ENCODE measurements around the gene HECTD3. TPM values are rescaled to one million over a fixed set of nuclear protein-coding genes. Genes with fewer than 3 reads are reported as not detected.

The HECTD3 gene
- total and polyA plus RNA-seq, 2 of the 4 experiments (the other 2 are of a cell fraction), result 12.2 to 39.5 TPM

DNA sequence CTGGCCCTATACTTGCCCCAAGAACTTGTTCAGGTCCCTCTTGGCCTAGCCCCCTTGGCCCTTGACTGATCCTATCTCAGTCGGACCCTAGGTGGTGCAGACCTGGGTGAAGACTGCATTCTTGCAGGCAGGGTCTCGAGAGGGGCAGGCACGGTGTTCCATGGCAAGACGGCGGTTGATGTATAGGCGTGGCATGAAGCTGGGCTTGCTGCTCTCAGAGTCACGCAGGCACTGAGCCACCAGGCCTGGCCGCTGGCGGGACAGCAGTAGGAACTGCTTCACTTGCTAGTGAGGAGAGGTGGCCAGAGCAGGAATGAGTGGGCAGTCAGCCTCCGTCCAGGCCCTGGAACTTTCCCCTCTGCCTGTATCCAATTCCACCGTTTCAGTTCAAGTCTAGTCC is 3.8 kb downstream of the HECTD3 start:
- Histone ChIP-seq H3K4me3 (ENCODE audit: insufficient read depth, low read depth, low read length) (no peak overlapping the region), H3K4me1 (ENCODE audit: control insufficient read depth, insufficient read depth, low read length) (peaks cover 7% of the 10 kb centered on the region), H4K91ac (ENCODE audit: insufficient read depth, low read depth, low read length) (no peak overlapping the region), H4K5ac (ENCODE audit: low read depth, low read length) (no peak overlapping the region), H2BK5ac (ENCODE audit: low read depth, low read length, poor library complexity, severe bottlenecking) (no peak overlapping the region), H4K20me1 (ENCODE audit: insufficient read depth, low read length) (peaks cover 6% of the 10 kb centered on the region; the same call in 1 of the 2 replicates), H3K27me3 (ENCODE audit: control insufficient read depth, insufficient read depth, low read length) (no peaks in the 10 kb centered on the region), H3K18ac (ENCODE audit: low read depth, low read length) (no peak overlapping the region), H3K27ac (ENCODE audit: insufficient read depth, low read length) (no peak overlapping the region), H4K8ac (ENCODE audit: low read depth in 2 of 2, low read length in 2 of 2) (no peak overlapping the region), H2AK5ac (ENCODE audit: low read depth, low read length) (no peak overlapping the region), H3K9me3 (ENCODE audit: control insufficient read depth, insufficient read depth, low read length) (no peaks in the 10 kb centered on the region), H3K36me3 (ENCODE audit: control insufficient read depth, insufficient read depth, low read length) (peaks cover 66% of the 10 kb centered on the region), H2AK9ac (replicated peaks; ENCODE audit: low read depth, low read length, poor library complexity) (no peak overlapping the region), H3K56ac (ENCODE audit: extremely low read depth, insufficient read depth, low read length) (no peak overlapping the region), H3K14ac (replicated peaks; ENCODE audit: low read depth, low read length) (no peak overlapping the region), H2BK120ac (ENCODE audit: low read depth, low read length) (no peak overlapping the region), H2AFZ (replicated peaks; ENCODE audit: low read length, poor library complexity) (no peak overlapping the region), H3K4ac (ENCODE audit: low read depth, low read length) (no peak overlapping the region), H3K4me2 (ENCODE audit: low read depth, low read length) (no peak overlapping the region), H2BK20ac (ENCODE audit: low read depth, low read length) (no peak overlapping the region), H3K23ac (ENCODE audit: low read depth, low read length) (no peak overlapping the region), H2BK15ac (ENCODE audit: low read depth, low read length) (no peak overlapping the region), H3K9ac (ENCODE audit: low read depth, low read length) (no peak overlapping the region), H3K79me1 (ENCODE audit: low read depth in 1 of 2, low read length in 2 of 2) (peaks cover 15 to 34% of the 10 kb centered on the region in 2 experiments), H3K9me1 (ENCODE audit: insufficient read depth, low read length) (peaks cover 16% of the 10 kb centered on the region)
- POLR2A ChIA-PET (ENCODE audit: unreplicated experiment), result no interaction called here
- 50% methylated on average over 1 of the region's 11 CpGs; no CpG with 5 or more reads in 1 of the 2 experiments for WGBS, 2 experiments (ENCODE audit: extremely low coverage in 2 of 2, insufficient read length in 1 of 2)
- TF ChIP-seq RAD21 (IDR thresholded peaks at IDR 0.05; ENCODE audit: low read length) (no peak), SMC3 (IDR thresholded peaks at IDR 0.05; ENCODE audit: low read depth, low read length) (no peak), BHLHE40 (IDR thresholded peaks at IDR 0.05; ENCODE audit: low read depth, low read length) (no peak), MAZ (IDR thresholded peaks at IDR 0.05; ENCODE audit: borderline replicate concordance, low read depth, low read length) (no peak), FOS (IDR thresholded peaks at IDR 0.05; ENCODE audit: low read depth, low read length) (no peak), CHD1 (IDR thresholded peaks at IDR 0.05; ENCODE audit: low read depth, low read length) (no peak), NFE2L2 (IDR thresholded peaks at IDR 0.05; ENCODE audit: low read depth, low read length) (no peak), CEBPB (IDR thresholded peaks at IDR 0.05; ENCODE audit: low read depth, low read length) (no peak), RCOR1 (IDR thresholded peaks at IDR 0.05; ENCODE audit: insufficient replicate concordance, low read length) (no peak), POLR2A (IDR thresholded peaks at IDR 0.05; ENCODE audit: low read depth, low read length) (no peak), MXI1 (IDR thresholded peaks at IDR 0.05; ENCODE audit: borderline replicate concordance, low read depth, low read length) (no peak), MAFK (IDR thresholded peaks at IDR 0.05; ENCODE audit: low read depth, low read length) (no peak), RFX5 (IDR thresholded peaks at IDR 0.05; ENCODE audit: low read depth, low read length) (no peak)
- TF ChIP-seq, protein P1, sequence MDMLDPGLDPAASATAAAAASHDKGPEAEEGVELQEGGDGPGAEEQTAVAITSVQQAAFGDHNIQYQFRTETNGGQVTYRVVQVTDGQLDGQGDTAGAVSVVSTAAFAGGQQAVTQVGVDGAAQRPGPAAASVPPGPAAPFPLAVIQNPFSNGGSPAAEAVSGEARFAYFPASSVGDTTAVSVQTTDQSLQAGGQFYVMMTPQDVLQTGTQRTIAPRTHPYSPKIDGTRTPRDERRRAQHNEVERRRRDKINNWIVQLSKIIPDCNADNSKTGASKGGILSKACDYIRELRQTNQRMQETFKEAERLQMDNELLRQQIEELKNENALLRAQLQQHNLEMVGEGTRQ (IDR thresholded peaks at IDR 0.05; ENCODE audit: low read depth, low read length), result no peak
- TF ChIP-seq, protein P2, sequence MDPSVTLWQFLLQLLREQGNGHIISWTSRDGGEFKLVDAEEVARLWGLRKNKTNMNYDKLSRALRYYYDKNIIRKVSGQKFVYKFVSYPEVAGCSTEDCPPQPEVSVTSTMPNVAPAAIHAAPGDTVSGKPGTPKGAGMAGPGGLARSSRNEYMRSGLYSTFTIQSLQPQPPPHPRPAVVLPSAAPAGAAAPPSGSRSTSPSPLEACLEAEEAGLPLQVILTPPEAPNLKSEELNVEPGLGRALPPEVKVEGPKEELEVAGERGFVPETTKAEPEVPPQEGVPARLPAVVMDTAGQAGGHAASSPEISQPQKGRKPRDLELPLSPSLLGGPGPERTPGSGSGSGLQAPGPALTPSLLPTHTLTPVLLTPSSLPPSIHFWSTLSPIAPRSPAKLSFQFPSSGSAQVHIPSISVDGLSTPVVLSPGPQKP (IDR thresholded peaks at IDR 0.05; ENCODE audit: borderline replicate concordance, low read depth, low read length), result no peak
- TF ChIP-seq, protein P3, sequence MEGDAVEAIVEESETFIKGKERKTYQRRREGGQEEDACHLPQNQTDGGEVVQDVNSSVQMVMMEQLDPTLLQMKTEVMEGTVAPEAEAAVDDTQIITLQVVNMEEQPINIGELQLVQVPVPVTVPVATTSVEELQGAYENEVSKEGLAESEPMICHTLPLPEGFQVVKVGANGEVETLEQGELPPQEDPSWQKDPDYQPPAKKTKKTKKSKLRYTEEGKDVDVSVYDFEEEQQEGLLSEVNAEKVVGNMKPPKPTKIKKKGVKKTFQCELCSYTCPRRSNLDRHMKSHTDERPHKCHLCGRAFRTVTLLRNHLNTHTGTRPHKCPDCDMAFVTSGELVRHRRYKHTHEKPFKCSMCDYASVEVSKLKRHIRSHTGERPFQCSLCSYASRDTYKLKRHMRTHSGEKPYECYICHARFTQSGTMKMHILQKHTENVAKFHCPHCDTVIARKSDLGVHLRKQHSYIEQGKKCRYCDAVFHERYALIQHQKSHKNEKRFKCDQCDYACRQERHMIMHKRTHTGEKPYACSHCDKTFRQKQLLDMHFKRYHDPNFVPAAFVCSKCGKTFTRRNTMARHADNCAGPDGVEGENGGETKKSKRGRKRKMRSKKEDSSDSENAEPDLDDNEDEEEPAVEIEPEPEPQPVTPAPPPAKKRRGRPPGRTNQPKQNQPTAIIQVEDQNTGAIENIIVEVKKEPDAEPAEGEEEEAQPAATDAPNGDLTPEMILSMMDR (conservative IDR thresholded peaks at IDR 0.05; ENCODE audit: low read depth, low read length), result no peak
- no TSS peak for BruUV-seq (replicated peaks)
- ATAC-seq (ENCODE audit: low read depth), result no peak
- no peak for DNase-seq
- CTCF ChIA-PET, result no interaction called here
- in situ Hi-C loops (cut with MboI; ENCODE audit: low sequenced_read_pairs), result no loop called here
- intact Hi-C loops (cut with micrococcal nuclease), result no loop called here
- dilution Hi-C loops (cut with HindIII; ENCODE audit: low sequenced_read_pairs, unreplicated experiment), result no loop called here

All from IMR-90 (cell line).